ENCODE results near the gene CHCHD5.
"Not testable (repeated sequence)": the region's sequence is repeated elsewhere in the genome, so short reads cannot be mapped to it uniquely, and the experiment has no call there.

The CHCHD5 gene

DNA sequence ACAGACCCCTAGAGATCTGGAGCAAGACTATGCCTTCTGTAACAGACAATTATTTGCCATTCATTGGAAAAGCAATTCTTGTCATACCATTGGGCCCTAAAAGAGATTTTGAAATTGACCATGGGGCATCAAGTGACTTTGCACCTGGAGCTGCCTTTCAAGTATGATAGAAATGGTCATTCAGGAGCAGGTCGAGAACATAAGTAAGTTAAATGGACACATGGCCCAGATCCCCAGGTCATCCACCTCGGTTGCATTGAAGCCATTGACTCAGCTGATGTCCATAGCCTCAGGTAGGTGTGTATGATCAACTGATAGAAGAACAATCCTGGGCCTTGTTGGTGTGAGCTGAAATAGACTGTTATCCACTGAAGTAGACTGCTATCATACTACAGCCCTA is 19.3 kb downstream of the CHCHD5 start:
- no peak for TF ChIP-seq ZNF274 (IDR thresholded peaks at IDR 0.05; ENCODE audit: low read depth, low read length)
- no peak overlapping the region for H3K4me3 ChIP-seq (ENCODE audit: low read length)

- no peak for TF ChIP-seq ZNF274 (IDR thresholded peaks at IDR 0.05; ENCODE audit: low read depth, low read length)
- H3K4me3 ChIP-seq (ENCODE audit: low read length): no peak overlapping the region
These were observed 20.5 kb downstream of the CHCHD5 start for GRCh38 chr2:112604952-112605351.

DNA sequence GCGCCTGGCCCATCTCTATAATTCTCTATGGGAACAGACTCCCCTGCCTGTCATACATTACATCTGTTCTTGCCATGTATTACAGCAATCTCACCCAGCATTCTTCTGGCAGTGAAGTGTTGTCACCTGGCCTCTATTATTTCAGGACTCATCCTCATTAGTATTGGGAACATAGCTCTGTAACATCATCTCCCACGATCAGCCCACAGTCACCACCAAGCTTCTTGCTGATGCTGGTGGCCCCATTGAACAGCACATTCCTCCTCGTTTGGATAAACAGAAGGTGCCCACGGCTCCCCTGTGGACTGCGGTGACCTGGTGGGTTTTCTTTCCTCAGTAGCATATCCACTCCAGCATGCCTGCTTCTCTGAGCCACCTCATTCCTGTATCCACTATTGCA is 21.5 kb downstream of the CHCHD5 start:
- no peak overlapping the region for H3K4me3 ChIP-seq (ENCODE audit: low read length)
- TF ChIP-seq ZNF274 (IDR thresholded peaks at IDR 0.05; ENCODE audit: low read depth, low read length): no peak

DNA sequence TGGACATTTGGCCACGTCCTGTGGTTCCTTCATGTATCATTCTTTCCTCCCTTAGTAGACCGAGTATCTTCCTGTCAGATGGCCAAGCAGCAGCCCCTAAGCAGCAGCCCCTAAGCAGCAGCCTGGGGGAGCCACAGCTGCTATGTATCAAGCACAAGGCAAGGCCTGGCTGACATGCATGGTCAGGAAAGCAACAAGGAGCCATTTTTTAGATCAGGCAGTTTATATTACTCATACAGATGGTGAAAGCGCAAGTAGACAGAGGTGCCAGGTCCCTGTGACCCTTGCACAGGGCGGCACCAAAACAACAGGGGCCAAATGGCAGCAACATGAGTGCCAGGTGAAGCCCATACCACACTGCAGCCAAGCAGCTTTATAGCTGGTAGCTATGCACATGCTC is 22.1 kb downstream of the CHCHD5 start:
- H3K4me3 ChIP-seq (ENCODE audit: low read length): no peak overlapping the region
- no peak for TF ChIP-seq ZNF274 (IDR thresholded peaks at IDR 0.05; ENCODE audit: low read depth, low read length)

DNA sequence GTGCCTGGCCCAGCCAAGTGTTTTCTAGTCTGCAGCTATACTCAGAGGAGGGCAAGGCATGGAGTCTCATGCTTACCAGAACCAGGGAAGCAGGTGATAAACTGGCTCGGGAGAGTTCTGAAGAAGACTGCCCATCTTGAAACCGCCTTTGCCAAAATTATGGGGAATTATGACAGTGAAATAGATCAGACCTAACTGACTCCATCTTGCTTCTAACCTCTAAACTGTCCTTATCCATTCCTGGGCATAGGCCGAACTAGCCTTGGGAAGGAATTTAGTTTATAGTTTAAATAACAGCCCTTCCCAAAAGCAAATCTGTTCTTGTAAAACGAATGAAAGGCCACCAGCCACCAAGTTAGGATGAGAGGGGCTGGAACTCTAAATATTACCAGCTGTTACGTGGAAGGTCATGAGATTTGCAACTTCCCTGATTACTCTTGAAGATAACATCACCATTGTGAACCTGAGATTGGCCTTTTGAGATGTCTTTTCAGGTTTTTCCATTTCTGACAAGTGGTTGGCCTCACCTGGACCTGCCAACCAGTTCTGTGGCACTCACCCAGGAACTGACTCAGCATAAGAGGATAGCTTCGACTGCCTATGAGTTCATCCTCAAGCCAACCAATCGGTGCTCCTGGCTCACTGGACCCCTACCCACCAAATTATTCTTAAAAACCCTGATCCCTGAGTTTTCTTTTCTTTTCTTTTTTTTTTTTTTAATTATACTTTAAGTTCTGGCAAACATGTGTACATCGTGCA is 23.4 kb downstream of the CHCHD5 start:
- H3K4me3 ChIP-seq (ENCODE audit: low read length): no peak overlapping the region
- TF ChIP-seq ZNF274 (IDR thresholded peaks at IDR 0.05; ENCODE audit: low read depth, low read length): no peak

DNA sequence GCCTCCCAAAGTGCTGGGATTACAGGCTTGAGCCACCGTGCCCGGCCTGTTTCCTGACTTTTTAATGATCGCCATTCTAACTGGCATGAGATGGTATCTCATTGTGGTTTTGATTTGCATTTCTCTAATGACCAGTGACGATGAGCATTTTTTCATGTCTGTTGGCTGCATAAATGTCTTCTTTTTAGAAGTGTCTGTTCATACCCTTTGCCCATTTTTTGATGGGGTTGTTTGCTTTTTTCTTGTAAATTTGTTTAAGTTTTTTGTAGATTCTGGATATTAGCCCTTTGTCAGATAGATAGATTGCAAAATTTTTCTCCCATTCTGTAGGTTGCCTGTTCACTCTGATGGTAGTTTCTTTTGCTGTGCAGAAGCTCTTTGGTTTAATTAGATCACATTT is 24.9 kb downstream of the CHCHD5 start:
- H3K4me3 ChIP-seq (ENCODE audit: low read length): not testable (repeated sequence)

DNA sequence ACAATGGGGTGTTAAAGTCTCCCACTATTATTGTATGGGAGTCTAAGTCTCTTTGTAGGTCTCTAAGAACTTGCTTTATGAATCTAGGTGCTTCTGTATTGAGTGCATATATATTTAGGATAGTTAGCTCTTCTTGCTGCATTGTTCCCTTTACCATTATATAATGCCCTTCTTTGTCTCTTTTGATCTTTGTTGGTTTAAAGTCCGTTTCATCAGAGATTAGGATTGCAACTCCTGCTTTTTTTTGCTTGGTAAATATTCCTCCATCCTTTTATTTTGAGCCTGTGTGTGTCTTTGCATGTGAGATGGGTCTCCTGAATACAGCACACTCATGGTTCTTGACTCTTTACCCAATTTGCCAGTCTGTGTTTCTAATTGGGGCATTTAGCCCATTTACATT is 27.9 kb downstream of the CHCHD5 start:
- not testable (repeated sequence) for H3K4me3 ChIP-seq (ENCODE audit: low read length)

- H3K4me3 ChIP-seq (ENCODE audit: low read length): no peak overlapping the region
- TF ChIP-seq ZNF274 (IDR thresholded peaks at IDR 0.05; ENCODE audit: low read depth, low read length): no peak
These were observed 29.9 kb downstream of the CHCHD5 start for GRCh38 chr2:112614201-112614840.

GRCh38 chr2:112615051-112615450 is 30.6 kb downstream of the CHCHD5 start:
- TF ChIP-seq ZNF274 (IDR thresholded peaks at IDR 0.05; ENCODE audit: low read depth, low read length): no peak
- no peak overlapping the region for H3K4me3 ChIP-seq (ENCODE audit: low read length)

GRCh38 chr2:112615798-112616197 is 31.4 kb downstream of the CHCHD5 start:
- not testable (repeated sequence) for H3K4me3 ChIP-seq (ENCODE audit: low read length)

- H3K4me3 ChIP-seq (ENCODE audit: low read length): no peak overlapping the region
- TF ChIP-seq ZNF274 (IDR thresholded peaks at IDR 0.05; ENCODE audit: low read depth, low read length): no peak
These were observed 34.0 kb downstream of the CHCHD5 start for GRCh38 chr2:112618383-112618782.

- no peak for TF ChIP-seq ZNF274 (IDR thresholded peaks at IDR 0.05; ENCODE audit: low read depth, low read length)
- no peak overlapping the region for H3K4me3 ChIP-seq (ENCODE audit: low read length)
These were observed 37.5 kb downstream of the CHCHD5 start for GRCh38 chr2:112621790-112622527.

DNA sequence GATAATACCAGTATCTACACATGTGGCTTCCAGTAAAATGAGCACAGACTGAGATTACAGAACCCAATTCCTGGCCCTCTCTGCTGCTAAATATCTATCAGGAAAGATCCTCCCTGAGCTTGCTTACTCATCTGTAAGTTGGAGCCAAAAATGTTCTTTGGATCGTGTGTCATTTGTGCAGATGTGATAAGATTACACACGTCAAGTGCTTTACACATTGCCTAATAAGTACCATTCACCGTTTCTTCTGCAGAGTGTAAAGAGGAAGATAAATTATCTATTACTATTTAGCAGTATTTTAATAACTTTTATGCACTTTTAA is 38.1 kb downstream of the CHCHD5 start:
- H3K4me3 ChIP-seq (ENCODE audit: low read length): no peak overlapping the region
- no peak for TF ChIP-seq ZNF274 (IDR thresholded peaks at IDR 0.05; ENCODE audit: low read depth, low read length)

DNA sequence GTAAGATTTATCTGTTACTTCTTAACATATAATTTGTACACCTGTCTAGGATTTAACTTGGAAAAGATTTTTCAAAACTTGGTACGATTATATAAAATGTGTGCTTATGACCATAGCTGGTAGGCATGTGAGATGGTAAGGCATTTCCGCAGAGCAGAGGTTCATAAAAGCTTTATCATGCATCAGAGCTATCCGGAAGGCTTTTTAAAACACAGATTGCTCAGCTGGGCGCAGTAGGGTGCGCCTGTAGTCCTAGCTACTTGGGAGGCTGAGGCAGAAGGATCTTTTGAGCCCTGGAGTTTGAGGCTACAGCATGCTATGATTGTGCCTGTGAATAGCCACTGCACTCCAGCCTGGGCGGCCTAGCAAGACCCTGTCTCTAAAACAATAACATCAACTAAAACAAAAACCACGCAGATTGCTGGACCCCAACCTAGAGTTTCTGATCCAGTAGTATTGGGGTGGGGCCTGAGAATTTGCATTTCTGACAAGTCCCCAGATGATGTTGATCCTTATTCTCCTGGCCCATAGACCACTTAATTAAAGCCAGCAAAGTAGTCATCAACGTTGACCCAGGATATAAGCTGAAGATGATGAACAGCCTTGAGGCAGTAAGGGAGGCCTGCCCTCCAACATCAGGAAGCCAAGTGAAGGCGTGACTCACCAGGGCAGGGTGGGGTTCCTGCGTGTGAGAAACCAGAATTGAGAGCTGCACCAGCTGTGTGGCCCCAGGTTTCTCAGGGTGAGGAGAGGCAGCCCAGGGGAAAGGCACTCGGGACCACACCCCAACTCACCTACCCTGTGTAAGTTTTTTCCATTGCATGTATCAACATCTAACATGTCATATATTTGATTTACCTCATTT is 39.7 kb downstream of the CHCHD5 start:
- H3K4me3 ChIP-seq (ENCODE audit: low read length): no peak overlapping the region
- TF ChIP-seq ZNF274 (IDR thresholded peaks at IDR 0.05; ENCODE audit: low read depth, low read length): no peak
